ENCODE data around the gene EXOC3L4. TPM values are rescaled to one million over a fixed set of nuclear protein-coding genes. Genes with fewer than 3 reads are reported as not detected.
A peak's percentile ranks its signal among the peaks of the same experiment; 100 is the strongest.

Gene EXOC3L4
- total and polyA plus RNA-seq, 9 of the 15 experiments (the other 6 are each of a cell fraction or from before 2014, with no cell fraction given): 0.10 to 6.7 (median 0.98) TPM; not detected in 1

DNA sequence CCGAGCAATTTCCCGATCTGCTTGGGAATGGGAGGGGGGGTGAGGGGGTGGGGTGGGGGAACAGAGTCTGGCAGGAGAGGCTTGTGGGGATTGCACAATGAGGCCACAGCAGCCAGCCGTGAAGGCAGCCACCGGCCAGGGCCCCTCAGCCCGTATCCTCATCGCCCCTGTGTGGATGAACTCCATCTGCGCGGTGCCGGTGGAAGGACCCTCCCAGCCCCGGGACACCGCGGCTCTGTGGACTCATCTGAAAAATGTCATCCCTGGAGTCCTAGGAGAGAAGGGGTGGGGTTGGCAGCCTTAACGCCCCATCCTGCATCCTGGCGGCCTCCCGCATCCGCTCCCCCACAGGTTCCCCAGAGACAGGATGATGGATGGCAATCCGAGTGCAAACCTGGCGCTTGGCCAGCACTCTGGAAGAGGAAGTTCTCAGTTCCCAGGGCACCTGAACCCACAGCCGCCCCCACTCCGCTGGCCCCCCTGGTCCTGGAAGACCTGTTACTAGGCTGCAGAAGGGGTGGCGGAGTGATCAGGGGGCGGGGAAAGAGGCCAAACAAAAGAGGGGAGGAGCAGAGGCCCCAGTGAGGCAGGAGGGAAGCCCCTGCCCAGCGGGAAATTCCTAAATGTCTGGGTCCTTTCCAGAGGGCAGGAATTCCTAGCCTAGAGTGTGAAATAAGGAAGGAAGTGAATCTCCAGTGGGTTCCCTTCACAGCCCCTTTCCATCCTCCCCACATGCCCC is 27.5 kb downstream of the EXOC3L4 start (continued):
- TF ChIP-seq FOXP4 (CRISPR knock-in tag; IDR thresholded peaks at IDR 0.05; ENCODE audit: borderline replicate concordance) (no peak), PYGO2 (tag; IDR thresholded peaks at IDR 0.05) (no peak), HMG20B (CRISPR knock-in tag; IDR thresholded peaks at IDR 0.05) (no peak), RHOXF2B (CRISPR knock-in tag; conservative IDR thresholded peaks at IDR 0.05) (no peak), ETV5 (CRISPR knock-in tag; IDR thresholded peaks at IDR 0.05; ENCODE audit: low read depth) (no peak), FOSL1 (tag; conservative IDR thresholded peaks at IDR 0.05) (no peak), BRD4 (IDR thresholded peaks at IDR 0.05) (no peak), POLR2AphosphoS5 (IDR thresholded peaks at IDR 0.05; ENCODE audit: control insufficient read depth, insufficient read depth, low read depth, low read length) (no peak), ZBTB7A (IDR thresholded peaks at IDR 0.05; ENCODE audit: borderline replicate concordance, control insufficient read depth, low read depth, low read length) (peak; percentile 56; the same call in 1 of the 2 replicates), EP300 (IDR thresholded peaks at IDR 0.05; ENCODE audit: low read length) (peak; percentile 40; the same call in 1 of the 2 replicates), POU5F1 (IDR thresholded peaks at IDR 0.05; ENCODE audit: borderline replicate concordance, low read depth, low read length, partially characterized antibody) (no peak), ZNF77 (CRISPR knock-in tag; IDR thresholded peaks at IDR 0.05) (no peak), EHMT2 (IDR thresholded peaks at IDR 0.05) (no peak), RERE (CRISPR knock-in tag; IDR thresholded peaks at IDR 0.05; ENCODE audit: borderline replicate concordance) (no peak), NCOA2 (IDR thresholded peaks at IDR 0.05; ENCODE audit: partially characterized antibody in 2 of 2) (no peak), PML (IDR thresholded peaks at IDR 0.05; ENCODE audit: low read length) (no peak)
- TF ChIP-seq, protein P1, sequence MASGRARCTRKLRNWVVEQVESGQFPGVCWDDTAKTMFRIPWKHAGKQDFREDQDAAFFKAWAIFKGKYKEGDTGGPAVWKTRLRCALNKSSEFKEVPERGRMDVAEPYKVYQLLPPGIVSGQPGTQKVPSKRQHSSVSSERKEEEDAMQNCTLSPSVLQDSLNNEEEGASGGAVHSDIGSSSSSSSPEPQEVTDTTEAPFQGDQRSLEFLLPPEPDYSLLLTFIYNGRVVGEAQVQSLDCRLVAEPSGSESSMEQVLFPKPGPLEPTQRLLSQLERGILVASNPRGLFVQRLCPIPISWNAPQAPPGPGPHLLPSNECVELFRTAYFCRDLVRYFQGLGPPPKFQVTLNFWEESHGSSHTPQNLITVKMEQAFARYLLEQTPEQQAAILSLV (tag; IDR thresholded peaks at IDR 0.05): no peak
- TF ChIP-seq, protein P2, sequence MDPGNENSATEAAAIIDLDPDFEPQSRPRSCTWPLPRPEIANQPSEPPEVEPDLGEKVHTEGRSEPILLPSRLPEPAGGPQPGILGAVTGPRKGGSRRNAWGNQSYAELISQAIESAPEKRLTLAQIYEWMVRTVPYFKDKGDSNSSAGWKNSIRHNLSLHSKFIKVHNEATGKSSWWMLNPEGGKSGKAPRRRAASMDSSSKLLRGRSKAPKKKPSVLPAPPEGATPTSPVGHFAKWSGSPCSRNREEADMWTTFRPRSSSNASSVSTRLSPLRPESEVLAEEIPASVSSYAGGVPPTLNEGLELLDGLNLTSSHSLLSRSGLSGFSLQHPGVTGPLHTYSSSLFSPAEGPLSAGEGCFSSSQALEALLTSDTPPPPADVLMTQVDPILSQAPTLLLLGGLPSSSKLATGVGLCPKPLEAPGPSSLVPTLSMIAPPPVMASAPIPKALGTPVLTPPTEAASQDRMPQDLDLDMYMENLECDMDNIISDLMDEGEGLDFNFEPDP (CRISPR knock-in tag; IDR thresholded peaks at IDR 0.05): no peak
